ENCODE results near the gene C18orf54.

Gene C18orf54

GRCh38 chr18:54323561-54323960, 34.1 kb upstream of the C18orf54 start:
- H3K4me1 ChIP-seq (ENCODE audit: control insufficient read depth, low read length): peaks cover 3% of the 10 kb centered on the region; the same call in 1 of the 2 replicates
- H3K27me3 ChIP-seq (ENCODE audit: control insufficient read depth, low read length): no peaks in the 10 kb centered on the region
- H3K36me3 ChIP-seq (ENCODE audit: control insufficient read depth, low read length): no peaks in the 10 kb centered on the region
- no peak overlapping the region for H3K27ac ChIP-seq (ENCODE audit: low read depth, low read length)
- no peak overlapping the region for H3K4me2 ChIP-seq (ENCODE audit: low read length)
- no peaks in the 10 kb centered on the region for H3F3A ChIP-seq (ENCODE audit: control insufficient read depth, insufficient read depth)
- H4K20me1 ChIP-seq (ENCODE audit: control insufficient read depth, insufficient read depth, low read depth, low read length): no peaks in the 10 kb centered on the region
- no peak overlapping the region for H3K4me3 ChIP-seq (ENCODE audit: low read length)
- no peak for TF ChIP-seq EZH2phosphoT487 (IDR thresholded peaks at IDR 0.05; ENCODE audit: borderline replicate concordance, low read length)
- TF ChIP-seq, protein P1, sequence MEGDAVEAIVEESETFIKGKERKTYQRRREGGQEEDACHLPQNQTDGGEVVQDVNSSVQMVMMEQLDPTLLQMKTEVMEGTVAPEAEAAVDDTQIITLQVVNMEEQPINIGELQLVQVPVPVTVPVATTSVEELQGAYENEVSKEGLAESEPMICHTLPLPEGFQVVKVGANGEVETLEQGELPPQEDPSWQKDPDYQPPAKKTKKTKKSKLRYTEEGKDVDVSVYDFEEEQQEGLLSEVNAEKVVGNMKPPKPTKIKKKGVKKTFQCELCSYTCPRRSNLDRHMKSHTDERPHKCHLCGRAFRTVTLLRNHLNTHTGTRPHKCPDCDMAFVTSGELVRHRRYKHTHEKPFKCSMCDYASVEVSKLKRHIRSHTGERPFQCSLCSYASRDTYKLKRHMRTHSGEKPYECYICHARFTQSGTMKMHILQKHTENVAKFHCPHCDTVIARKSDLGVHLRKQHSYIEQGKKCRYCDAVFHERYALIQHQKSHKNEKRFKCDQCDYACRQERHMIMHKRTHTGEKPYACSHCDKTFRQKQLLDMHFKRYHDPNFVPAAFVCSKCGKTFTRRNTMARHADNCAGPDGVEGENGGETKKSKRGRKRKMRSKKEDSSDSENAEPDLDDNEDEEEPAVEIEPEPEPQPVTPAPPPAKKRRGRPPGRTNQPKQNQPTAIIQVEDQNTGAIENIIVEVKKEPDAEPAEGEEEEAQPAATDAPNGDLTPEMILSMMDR (IDR thresholded peaks at IDR 0.05; ENCODE audit: low read depth, low read length, poor library complexity, severe bottlenecking): no peak
- no peaks in the 10 kb centered on the region for H3K79me2 ChIP-seq (ENCODE audit: control insufficient read depth, low read length)
- no peaks in the 10 kb centered on the region for H3K9me2 ChIP-seq (replicated peaks; ENCODE audit: control insufficient read depth, low read length)
- no peaks in the 10 kb centered on the region for H3K9me3 ChIP-seq (ENCODE audit: control insufficient read depth, insufficient read depth, low read length)

GRCh38 chr18:54323970-54324369, 33.7 kb upstream of the C18orf54 start:
- H3K9me2 ChIP-seq (replicated peaks; ENCODE audit: control insufficient read depth, low read length): no peaks in the 10 kb centered on the region
- no peaks in the 10 kb centered on the region for H3F3A ChIP-seq (ENCODE audit: control insufficient read depth, insufficient read depth)
- H3K79me2 ChIP-seq (ENCODE audit: control insufficient read depth, low read length): no peaks in the 10 kb centered on the region
- no peak overlapping the region for H3K4me2 ChIP-seq (ENCODE audit: low read length)
- no peaks in the 10 kb centered on the region for H3K9me3 ChIP-seq (ENCODE audit: control insufficient read depth, insufficient read depth, low read length)
- H3K27me3 ChIP-seq (ENCODE audit: control insufficient read depth, low read length): no peaks in the 10 kb centered on the region
- peaks cover 3% of the 10 kb centered on the region; the same call in 1 of the 2 replicates for H3K4me1 ChIP-seq (ENCODE audit: control insufficient read depth, low read length)
- no peak overlapping the region for H3K27ac ChIP-seq (ENCODE audit: low read depth, low read length)
- TF ChIP-seq EZH2phosphoT487 (IDR thresholded peaks at IDR 0.05; ENCODE audit: borderline replicate concordance, low read length): no peak
- TF ChIP-seq, protein P1 (IDR thresholded peaks at IDR 0.05; ENCODE audit: low read depth, low read length, poor library complexity, severe bottlenecking): no peak
- no peaks in the 10 kb centered on the region for H4K20me1 ChIP-seq (ENCODE audit: control insufficient read depth, insufficient read depth, low read depth, low read length)
- no peaks in the 10 kb centered on the region for H3K36me3 ChIP-seq (ENCODE audit: control insufficient read depth, low read length)
- H3K4me3 ChIP-seq (ENCODE audit: low read length): no peak overlapping the region

DNA sequence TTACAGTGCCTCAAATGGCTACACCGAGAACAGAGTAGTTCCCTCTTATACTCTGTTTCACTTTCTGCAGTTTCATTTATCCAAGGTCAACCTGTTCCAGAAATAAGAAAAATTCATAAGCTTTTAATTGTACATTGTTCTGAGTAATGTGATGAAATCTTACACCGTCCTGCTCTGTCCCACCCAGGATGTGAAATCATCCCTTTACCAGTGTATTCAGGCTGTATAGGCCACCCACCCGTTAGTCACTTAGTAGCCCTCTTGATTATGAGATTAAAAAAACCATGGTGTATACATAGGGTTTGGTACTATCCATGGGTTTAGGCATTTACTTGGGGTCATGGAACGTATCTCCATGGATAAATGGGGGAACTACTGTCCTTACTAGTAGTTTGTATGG, 29.9 kb upstream of the C18orf54 start:
- Histone ChIP-seq H3K9me2 (replicated peaks; ENCODE audit: control insufficient read depth, low read length) (no peaks in the 10 kb centered on the region), H3K9me3 (ENCODE audit: control insufficient read depth, insufficient read depth, low read length) (no peaks in the 10 kb centered on the region), H3K27ac (ENCODE audit: low read depth, low read length) (no peak overlapping the region), H3K79me2 (ENCODE audit: control insufficient read depth, low read length) (no peaks in the 10 kb centered on the region), H3F3A (ENCODE audit: control insufficient read depth, insufficient read depth) (no peaks in the 10 kb centered on the region), H3K4me1 (ENCODE audit: control insufficient read depth, low read length) (peaks cover 13% of the 10 kb centered on the region), H3K4me3 (ENCODE audit: low read length) (no peak overlapping the region), H4K20me1 (ENCODE audit: control insufficient read depth, insufficient read depth, low read depth, low read length) (no peaks in the 10 kb centered on the region), H3K36me3 (ENCODE audit: control insufficient read depth, low read length) (no peaks in the 10 kb centered on the region), H3K4me2 (ENCODE audit: low read length) (no peak overlapping the region), H3K27me3 (ENCODE audit: control insufficient read depth, low read length) (no peaks in the 10 kb centered on the region)
- TF ChIP-seq, protein P1 (IDR thresholded peaks at IDR 0.05; ENCODE audit: low read depth, low read length, poor library complexity, severe bottlenecking): no peak
- no peak for TF ChIP-seq EZH2phosphoT487 (IDR thresholded peaks at IDR 0.05; ENCODE audit: borderline replicate concordance, low read length)
